GM18498 (cell line): ENCODE results near the gene TDRD9.

Experiments used
- ATAC-seq: cut with Tn5 transposase; IDR thresholded peaks from one replicate; pipeline ENCODE4 v1.9.1; 2021; ENCODE audit warnings: mild to moderate bottlenecking, moderate library complexity; ENCODE audit not compliant: unreplicated experiment

TDRD9 gene

GRCh38 chr14:103984196-103984595 lies 55.9 kb downstream of the TDRD9 start:
- ATAC-seq, result no peak

- ATAC-seq, result no peak
These were observed 60.8 kb downstream of the TDRD9 start for GRCh38 chr14:103989034-103989433.

- ATAC-seq, result no peak
These were observed 61.7 kb downstream of the TDRD9 start for GRCh38 chr14:103989964-103990363.

DNA sequence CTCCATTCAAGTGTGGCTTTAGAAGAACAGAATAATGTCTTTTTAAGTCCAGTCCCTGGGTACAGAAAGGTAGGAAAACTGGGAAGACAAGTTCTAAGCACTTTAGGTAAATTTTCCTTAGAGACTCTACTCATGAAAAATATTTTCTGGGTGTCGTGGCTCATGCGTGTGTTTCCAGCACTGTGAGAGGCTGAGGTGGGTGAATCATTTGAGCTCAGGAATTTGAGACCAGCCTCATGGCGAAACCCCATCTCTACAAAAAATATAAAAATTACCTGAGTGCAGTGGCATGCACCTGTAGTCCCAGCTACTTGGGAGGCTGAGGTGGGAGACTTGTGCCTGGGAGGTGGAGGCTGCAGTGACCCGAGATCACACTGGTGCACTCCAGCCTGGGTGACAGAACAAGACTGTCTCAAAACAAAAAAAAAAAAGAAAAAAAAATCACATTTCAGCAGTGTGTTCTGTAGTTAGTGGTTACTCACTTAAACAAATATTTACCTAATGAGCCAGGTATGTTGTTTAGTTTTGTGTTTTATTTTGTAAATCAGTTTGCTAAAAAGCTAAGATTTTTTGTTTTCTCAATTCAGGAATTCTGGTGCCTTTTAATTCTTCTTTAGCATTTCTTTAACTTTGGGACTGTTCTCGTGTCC lies 66.4 kb downstream of the TDRD9 start:
- ATAC-seq, result no peak

DNA sequence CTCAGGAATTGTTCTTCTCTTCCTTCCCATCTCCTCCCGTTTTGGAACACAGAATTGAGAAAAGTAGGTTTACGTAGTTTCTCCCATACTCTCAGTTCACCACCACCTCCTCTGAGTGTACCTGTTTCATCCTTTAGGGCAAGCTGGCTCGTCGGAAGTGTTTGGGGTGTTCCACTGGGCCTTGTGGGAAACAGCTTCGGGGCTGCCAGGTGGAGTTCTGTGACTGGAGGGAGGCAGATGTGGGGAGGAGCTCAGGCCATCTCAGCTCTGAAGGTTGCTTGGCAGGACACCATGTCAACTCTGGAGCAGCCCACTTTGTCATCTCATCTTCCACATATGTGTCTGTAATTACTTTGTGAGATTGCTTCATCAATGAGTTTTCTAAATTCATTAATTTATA lies 67.6 kb downstream of the TDRD9 start:
- ATAC-seq, result no peak

GRCh38 chr14:103997391-103997790 lies 69.1 kb downstream of the TDRD9 start:
- no peak for ATAC-seq

DNA sequence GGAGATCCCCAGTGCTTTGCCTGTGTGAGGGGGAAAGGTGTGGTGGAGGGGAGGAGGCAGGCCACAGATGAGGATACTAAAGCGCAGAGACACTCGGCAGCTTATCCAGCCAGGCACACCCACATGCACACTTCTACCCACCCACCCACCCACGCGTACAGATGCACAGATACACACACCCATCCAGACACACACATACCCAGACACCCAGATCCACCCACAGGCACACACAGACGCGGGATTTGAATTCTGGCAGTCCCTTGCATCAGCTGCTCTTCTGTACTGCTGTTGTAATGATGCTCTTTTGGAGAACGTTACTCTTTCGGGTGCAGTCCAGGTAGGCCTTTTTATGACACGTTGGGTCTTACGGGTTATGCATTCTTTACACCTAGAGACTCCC lies 69.8 kb downstream of the TDRD9 start:
- ATAC-seq, result no peak

- no peak for ATAC-seq
These were observed 71.7 kb downstream of the TDRD9 start for GRCh38 chr14:103999795-104000440.

DNA sequence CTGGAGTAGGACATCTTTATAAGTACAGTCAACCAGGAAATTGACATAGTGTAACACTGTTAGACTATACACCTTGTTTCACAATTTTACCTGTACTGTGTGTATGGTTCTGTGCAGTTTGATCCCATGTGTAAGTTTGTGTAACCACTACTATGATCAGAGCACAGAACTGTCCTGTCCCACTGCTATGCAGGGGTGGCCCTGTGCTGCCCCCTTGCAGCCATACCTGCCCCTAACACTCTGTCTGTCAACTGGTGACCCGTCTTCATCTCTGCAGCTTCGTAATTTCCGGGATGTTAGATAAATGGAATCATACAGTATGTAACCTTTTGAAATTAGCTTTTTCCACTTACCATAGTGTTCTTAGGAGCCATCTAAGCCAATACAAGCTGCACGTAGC lies 72.7 kb downstream of the TDRD9 start:
- ATAC-seq, result no peak

DNA sequence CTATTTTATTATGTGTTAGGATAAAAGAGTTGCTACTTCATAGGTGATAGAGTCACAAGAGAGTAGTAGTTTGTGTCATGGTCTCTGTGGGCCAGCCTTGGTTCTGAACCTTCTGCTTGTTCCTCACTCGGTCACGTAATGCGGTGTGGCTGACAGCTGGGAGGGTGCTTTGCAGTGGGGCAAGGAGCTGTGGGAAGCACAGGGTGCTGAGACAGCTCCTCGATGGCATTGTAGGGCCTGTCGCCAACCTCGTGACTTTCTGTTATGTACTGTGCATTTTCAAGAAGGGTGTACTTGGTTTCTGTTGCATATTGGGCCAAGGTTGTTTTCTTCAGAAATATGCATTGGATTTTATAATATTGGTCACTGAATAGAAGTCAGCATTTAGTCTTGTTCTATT lies 75.4 kb downstream of the TDRD9 start:
- ATAC-seq, result no peak

GRCh38 chr14:104004849-104005248 lies 76.6 kb downstream of the TDRD9 start:
- ATAC-seq, result no peak

DNA sequence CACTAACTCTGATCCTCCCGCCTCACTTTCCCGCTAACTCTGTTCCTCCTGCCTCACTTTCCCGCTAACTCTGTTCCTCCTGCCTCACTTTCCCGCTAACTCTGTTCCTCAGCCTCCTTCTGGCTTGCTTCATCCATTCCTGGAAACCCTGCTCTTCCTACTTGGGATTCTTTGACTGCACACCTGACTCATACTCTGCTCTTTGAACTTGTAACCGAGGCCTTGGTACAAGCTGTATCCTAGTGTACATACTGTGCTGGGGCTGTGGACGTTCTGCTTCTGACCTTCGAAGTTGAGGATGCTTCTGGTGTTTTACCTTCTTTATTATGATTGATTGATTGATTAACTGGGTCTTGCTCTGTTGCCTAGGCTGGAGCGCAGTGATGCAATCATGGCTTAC lies 77.2 kb downstream of the TDRD9 start:
- no peak for ATAC-seq

DNA sequence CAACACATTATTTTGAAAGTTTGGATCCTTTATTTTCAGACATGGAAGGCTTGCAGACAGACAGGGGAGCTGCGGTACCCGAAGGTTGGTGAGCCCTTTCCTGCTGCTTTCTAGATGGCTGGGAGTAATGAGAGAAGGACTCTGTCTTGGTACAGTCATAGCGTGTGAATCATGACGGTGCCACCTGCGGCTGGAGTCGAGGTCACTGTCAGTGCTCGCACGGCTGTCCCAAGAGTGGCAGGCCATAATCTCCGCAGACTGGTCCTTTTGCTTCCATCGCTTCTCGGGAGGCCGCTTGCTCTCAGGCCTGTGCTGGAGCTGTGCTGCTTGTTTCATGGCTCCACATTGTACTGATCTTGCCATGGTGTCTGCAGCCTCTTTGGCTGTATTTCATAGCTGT lies 78.9 kb downstream of the TDRD9 start:
- ATAC-seq, result no peak

- no peak for ATAC-seq
These were observed 81.0 kb downstream of the TDRD9 start for GRCh38 chr14:104009297-104009696.

- ATAC-seq, result no peak
These were observed 83.7 kb downstream of the TDRD9 start for GRCh38 chr14:104011824-104012517.

- no peak for ATAC-seq
These were observed 86.5 kb downstream of the TDRD9 start for GRCh38 chr14:104014764-104015163.

- no peak for ATAC-seq
These were observed 88.8 kb downstream of the TDRD9 start for GRCh38 chr14:104016873-104017650.

- no peak for ATAC-seq
These were observed 90.8 kb downstream of the TDRD9 start for GRCh38 chr14:104019029-104019428.

DNA sequence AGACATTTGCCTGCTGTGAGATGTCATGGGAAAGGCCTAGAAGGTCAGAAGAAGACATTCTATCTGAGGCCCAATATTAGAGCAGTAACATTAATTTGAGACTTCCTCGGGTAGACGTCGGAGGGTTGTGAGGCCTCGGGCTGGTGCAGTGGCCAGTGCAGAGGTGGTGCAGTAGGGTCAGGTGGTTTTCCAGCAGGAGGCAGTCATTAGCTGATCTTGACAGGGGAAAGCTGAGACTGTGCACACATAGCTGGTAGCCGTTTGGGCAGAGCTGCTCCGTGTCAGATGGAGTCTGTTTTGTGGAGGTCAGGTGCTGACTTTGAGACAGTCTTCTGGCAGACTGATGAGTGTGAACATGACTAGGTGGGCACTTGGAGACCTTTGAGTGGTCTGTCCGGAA lies 91.5 kb downstream of the TDRD9 start:
- ATAC-seq, result no peak

DNA sequence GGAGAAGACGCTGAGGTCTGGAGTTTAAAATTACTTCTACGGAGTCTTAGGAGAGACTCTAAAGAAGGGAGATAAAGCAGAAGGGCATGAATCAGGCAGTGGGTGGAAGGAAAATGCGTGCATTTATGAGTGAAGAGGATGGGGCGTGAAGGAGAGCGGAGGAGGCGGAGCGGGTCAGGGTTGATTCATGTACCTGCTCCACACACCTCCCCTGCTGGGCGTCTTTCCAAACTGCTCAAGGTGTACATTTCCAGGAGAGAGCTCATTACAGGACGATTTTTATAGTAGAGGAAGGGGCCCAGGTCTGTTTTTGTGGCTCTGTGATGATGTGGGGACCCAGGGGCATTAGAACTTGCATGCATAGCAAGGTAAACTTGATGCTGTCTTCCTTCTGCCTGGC lies 92.2 kb downstream of the TDRD9 start:
- ATAC-seq, result no peak

GRCh38 chr14:104023325-104024055 lies 95.2 kb downstream of the TDRD9 start:
- no peak for ATAC-seq
